Measurements from ENCODE around the gene PTGES2.

Gene PTGES2

DNA sequence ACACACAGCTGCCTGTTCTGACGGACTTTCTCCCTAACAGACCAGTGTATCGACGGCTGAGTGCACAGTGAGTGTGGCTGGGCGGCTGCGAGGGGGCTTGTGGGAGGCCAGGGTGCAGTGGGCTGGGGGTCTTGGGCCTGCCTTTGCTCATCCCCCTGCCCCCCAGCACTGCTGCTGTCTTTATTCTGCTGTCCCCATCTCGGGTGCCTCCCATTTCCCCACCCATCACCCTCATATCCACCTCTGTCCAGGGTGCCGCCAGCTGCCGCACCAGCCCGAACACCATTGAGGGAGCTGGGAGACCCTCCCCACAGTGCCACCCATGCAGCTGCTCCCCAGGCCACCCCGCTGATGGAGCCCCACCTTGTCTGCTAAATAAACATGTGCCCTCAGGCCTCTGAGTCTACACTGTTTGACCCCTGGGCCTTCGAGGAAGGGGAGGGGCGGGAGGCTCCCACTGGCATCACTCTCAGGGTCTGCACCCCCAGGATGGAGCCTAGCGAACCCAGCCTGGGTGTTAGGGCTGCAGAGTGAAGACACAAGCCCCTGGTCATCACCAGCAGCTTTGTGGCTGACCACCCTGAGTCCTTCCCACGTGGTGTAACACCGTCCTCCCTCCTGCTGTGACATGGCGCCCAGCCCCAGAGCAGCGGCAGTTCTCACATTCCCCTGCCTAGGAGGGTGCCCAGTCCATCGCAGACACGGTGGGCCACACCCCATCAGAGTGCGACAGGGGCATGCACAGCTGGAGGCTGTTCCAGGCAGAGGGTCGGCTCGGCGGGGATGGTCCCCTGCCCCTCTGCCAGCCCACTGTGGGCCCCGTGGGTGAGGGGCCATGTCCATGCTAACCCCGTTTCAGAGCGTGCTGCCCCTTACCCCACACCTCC, 25.8 kb upstream of the PTGES2 start:
- no peak for DNase-seq (ENCODE audit: low read depth in 2 of 2)

DNA sequence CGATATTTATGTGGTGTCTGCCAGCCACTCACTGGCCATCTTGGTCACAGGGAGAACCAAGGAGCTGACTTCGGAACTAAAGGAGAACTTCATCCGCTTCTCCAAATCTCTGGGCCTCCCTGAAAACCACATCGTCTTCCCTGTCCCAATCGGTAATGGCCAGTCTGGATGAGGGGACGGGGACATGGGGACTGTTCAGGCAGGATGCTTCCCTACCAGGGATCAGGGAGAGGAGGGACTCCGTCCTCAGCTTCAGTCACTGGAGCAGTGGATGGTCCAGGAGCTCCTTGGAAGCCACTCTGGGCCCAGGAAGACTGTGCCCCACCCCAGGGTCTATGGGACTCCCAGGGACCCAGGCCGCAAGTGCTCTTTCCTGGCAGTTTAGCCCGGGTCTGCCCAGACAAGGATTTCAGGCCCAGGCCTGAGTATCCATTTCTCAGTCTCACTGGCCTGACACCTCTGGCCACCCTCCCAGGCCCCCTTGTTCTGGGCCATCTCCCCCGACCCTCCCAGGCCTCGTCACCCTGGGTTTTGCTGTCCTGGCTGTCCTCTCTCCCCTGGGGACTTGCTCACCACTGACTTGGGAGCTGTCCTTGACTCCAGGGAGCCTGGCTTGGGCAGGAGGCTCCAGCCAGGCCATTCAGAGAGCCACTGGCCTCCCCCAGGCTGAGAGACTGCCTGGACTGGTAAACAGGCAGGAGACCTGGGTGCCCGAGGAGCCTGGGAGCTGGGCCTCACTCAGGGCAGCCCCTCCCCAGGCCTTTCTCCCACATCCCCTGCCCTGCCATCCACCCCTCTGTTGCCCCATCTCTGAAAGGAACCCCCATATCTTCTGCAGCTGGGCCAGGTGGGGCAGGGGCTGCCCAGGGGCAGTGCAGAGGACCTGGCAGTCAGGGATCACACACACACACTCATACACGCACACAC, 24.9 kb upstream of the PTGES2 start:
- no peak for DNase-seq (ENCODE audit: low read depth in 2 of 2)

DNA sequence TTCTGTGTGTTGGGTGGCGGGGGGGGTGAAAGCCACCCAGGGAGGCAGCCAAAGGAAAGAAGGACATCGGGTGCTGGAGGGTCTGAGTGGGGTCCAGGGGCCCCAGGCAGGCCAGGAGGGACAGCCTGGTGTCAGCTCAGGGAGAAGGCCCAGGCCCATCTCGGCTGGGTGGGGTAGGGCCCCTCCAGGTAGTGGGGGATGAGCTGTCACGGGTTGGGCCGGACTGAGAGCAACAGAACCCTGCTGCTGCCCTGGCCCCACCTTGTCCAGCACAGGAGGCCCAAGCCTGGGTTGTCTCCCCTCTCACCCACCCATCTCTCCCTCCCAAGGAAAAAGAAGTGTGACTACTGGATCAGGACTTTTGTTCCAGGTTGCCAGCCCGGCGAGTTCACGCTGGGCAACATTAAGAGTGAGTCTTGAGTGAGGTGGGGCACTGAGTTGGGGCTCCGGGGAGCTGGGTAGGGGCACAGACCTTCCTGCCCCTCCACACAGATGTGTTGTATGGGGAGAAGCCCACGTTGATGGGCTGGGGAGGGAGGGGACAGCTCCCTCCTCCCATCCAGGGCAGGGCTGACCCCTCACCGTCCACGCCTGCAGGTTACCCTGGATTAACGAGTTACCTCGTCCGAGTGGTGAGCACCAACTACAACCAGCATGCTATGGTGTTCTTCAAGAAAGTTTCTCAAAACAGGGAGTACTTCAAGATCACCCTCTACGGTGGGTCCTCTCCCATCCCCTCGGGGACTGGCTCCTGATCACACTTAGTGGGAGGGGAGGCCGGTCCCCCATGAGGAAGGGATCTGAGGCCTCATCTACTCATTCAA, 24.0 kb upstream of the PTGES2 start:
- no peak for DNase-seq (ENCODE audit: low read depth in 2 of 2)

DNA sequence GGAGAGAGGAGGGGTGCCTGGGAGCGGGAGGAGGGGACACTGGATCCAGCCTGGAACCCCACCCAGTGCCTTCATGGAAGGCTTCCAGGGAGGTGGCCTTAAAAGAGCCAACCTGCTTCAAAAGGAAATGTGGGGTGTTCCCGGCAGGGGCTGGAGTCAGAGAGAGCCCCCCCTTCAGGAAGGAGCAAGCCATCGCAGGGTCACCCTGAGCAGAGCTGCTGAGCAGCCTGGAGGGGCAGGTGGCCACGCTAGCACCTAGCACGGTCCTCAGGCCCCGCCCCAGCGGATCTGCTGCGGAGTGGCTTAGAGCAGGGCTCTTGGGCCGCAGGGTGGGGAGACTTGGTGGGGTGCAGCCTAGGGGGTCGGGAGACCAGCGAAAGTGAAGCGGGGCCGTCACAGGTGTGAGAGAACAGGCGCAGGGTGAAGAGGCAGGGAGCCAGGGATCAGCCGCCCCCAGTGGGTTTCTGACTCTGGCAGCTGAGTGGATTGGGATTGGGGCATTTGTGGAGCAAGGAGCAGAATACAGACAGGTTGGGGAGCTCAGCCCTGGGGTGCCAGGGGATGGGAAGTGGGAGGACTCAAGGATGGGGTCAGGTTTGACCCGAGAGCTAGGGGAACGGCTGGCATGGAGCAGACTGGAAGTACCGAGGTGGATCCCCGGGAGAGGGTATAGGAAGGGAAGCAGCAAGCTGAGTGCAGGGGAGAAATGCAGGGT, 23.2 kb upstream of the PTGES2 start:
- DNase-seq (ENCODE audit: low read depth in 2 of 2) = no peak

DNA sequence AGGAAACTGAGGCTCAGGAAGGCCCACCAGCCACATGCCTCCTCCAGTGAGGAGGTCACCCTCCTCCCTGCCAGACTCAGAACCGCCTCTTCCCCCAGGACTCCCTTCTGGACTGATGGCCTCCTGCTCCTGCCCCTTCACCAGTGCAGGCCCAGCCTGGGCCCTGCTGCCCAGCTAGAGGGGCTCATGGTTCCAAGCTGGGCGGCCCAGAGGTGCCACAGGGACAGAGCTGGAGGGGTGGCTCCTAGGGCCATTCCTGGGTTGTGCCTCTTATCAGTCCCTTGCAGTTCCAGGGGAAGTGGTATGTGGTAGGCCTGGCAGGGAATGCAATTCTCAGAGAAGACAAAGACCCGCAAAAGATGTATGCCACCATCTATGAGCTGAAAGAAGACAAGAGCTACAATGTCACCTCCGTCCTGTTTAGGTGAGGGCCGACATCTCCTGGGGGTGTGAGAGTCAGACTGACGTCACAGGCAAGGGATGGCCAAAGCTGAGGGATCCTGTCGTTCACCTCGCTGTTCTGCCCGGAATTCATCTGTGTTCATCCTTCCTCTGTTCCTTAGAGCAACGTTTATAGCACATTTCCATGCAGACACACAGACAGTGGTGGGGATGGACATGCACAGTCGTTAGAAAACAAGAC, 22.5 kb upstream of the PTGES2 start:
- no peak for DNase-seq (ENCODE audit: low read depth in 2 of 2)

DNA sequence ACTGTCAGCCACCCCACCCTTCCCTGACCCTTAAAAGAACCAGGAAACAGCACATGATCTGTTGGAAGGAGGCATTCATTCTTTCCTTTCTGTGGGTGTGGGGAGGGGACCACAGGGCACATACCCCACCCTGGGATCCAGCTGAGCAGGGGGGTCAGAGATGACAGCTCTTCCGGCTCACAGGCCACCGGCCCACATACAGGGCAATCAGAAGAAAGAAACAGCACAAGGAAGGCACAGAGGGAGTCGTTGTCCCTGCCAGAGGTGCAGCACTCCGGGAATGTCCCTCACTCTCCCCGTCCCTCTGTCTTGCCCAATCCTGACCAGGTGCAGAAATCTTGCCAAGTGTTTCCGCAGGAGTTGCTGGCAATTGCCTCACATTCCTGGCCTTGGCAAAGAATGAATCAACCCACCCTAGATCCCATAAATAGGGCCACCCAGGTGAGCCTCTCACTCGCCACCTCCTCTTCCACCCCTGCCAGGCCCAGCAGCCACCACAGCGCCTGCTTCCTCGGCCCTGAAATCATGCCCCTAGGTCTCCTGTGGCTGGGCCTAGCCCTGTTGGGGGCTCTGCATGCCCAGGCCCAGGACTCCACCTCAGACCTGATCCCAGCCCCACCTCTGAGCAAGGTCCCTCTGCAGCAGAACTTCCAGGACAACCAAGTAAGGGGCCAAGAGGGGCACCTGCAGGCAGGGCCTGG, 21.6 kb upstream of the PTGES2 start, which contains the start of gene LCN2:
LCN2 (plus strand) TSS at position 453 of the 701 bp plus-strand sequence; CDS start at position 526, 73 bp downstream.
- DNase-seq (ENCODE audit: low read depth in 2 of 2) = no peak

DNA sequence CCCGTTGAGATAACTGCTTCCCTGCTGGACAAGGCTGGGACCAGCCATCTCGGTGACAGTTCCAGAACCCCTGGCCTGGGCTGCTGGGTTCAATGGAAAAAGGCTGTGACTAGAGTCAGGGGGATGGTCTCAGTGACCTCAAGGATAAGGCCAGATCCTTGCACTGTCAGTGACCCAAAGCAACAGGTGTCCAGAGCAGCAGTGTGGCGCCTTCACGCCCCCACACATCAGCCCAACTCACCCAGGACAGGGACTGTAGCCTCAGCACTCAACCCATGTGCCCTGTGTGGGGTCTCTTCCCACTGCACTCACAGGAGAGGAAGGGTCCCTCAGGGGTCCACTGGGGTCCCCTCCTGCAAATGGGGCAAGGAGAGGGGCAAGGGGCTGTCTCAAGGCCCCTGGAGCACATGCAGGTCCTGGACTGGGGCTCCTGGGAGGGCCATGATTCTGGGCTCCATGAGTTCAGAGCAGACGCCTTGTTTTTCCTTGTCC, 21.0 kb upstream of the PTGES2 start:
- DNase-seq (ENCODE audit: low read depth in 2 of 2) = no peak

GRCh38 chr9:128146591-128147120, 19.1 kb upstream of the PTGES2 start:
- no peak for DNase-seq (ENCODE audit: low read depth in 2 of 2)

GRCh38 chr9:128145951-128146351, 18.4 kb upstream of the PTGES2 start:
- no peak for DNase-seq (ENCODE audit: low read depth in 2 of 2)

- no peak for DNase-seq (ENCODE audit: low read depth in 2 of 2)
These were observed 18.0 kb upstream of the PTGES2 start for GRCh38 chr9:128145536-128145935.

GRCh38 chr9:128144239-128145181, 17.0 kb upstream of the PTGES2 start:
- no peak for DNase-seq (ENCODE audit: low read depth in 2 of 2)

DNA sequence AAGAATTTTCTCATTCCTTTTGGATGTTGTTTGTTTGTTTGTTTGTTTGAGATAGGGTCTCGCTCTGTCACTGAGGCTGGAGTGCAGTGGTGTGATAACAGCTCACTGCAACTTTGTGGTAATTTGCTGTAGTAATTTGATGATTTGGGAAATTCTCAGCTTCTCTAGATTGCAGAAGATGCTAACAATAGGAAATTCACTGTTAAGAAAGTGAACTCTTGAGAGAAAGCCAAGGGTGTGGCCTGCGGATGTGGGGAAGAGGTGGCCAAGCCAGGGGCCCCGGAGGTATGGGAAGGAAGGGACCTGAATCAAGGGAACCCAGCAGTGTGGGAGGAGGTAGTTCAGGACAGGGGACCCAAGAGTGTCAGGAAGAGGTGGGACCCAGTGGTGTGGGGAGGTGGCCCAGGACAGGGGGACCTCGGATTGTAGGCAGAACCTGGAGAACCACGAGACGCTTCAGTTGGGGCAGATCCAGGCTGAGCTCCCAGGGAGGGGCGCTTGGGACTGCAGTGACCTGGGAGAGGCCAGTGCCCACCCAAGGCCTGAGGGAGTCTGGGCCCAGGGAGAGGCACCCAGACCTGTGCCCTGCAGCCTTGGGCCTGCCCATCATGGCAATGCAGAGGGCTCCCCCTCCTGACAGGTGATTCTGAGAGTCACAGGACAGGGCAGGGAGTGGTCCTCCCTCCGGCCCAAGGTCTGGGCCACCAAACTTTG, 16.2 kb upstream of the PTGES2 start:
- DNase-seq (ENCODE audit: low read depth in 2 of 2) = no peak

DNA sequence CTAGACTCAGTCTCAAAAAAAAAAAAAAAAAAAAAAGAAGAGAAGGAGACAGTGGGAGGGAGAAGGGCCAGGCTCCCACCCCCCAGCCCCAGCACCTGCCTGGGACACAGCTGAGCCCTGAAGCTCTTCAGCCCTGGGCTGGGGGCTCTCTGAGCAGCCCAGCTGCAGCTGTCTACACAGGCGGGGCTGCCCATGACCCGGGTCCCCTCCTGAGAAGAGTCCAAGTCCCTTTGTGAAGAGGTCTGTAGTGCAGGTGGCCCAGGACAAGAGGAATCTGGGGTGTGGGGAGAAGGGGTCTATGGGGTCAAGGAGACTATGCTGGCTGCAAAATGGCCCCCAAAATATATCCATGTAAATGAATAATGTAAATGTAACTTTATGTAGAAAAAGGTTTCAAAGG, 15.1 kb upstream of the PTGES2 start:
- DNase-seq (ENCODE audit: low read depth in 2 of 2) = no peak

GRCh38 chr9:128142061-128142460, 14.5 kb upstream of the PTGES2 start:
- DNase-seq (ENCODE audit: low read depth in 2 of 2) = no peak

- no peak for DNase-seq (ENCODE audit: low read depth in 2 of 2)
These were observed 14.1 kb upstream of the PTGES2 start for GRCh38 chr9:128141604-128142003.

DNA sequence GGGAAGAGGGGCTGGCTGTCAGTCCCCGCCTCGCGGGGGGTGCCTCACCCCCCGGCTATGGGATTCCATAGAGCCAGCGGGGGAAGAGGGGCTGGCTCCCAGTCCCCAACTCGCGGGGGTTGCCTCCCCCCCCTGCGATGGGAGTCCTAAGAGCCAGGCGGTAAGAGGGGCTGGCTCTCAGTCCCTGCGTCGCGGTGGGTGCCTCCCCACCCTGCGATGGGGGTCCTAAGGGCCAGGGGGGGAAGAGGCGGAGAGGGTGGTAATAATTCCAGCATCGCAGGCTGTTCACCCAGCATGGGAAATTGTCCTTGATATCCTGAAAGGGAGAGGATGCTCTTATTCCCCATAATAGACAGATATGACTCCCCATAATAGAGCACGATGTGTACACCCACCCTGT, 12.1 kb upstream of the PTGES2 start:
- DNase-seq (ENCODE audit: low read depth in 2 of 2) = no peak

GRCh38 chr9:128138001-128138400, 10.5 kb upstream of the PTGES2 start:
- no peak for DNase-seq (ENCODE audit: low read depth in 2 of 2)
